PC-3 (cell line): ENCODE measurements around the gene STXBP5.

Source experiments
- EZH2 ChIP-seq: fragments of 300-600 bp; sonication (generic); IDR thresholded peaks from one replicate; pipeline ENCODE4 v1.6.1; 2017; ENCODE audit warnings: antibody characterized with exemption, mild to moderate bottlenecking, low read length; ENCODE audit not compliant: unreplicated experiment
- TF ChIP-seq, protein P1 (sequence below): fragments of 300-600 bp; sonication (generic); conservative IDR thresholded peaks from 2 replicates; pipeline ENCODE4 v1.5.1; 2017; ENCODE audit warnings: antibody characterized with exemption, low read depth, mild to moderate bottlenecking, low read length

DNA sequence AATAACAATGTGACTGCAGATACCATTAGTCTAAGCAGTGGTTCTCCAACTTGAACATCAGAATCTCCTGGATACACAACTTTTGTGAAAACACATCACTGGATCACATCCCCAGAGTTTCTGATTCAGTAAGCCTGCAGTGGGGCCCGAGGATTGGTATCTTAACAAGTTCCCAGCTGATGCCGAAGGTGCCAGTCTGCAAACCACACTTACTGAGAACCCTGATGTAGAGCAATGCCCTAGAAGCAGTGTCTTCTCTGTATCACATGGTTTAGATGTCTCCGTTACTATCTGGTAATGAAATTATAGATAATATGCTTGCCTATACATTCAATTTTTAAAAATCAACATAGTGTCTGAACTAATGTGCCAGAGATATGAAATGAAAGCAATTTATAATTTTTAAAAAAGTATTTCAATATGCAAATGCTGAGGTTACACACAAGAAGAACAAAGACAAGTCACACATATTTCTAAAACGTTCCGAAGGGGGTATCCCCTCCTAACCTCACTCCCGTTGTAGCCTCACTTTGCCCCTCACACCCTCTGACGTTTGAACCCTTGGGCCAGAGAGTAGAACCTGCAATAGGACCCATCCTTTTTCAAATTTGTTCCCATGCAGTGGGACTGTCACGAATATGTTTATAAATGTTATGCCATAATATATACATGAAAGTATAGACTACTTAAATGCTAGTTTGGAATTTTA, 188.9 kb downstream of the STXBP5 start:
- TF ChIP-seq, protein P1, sequence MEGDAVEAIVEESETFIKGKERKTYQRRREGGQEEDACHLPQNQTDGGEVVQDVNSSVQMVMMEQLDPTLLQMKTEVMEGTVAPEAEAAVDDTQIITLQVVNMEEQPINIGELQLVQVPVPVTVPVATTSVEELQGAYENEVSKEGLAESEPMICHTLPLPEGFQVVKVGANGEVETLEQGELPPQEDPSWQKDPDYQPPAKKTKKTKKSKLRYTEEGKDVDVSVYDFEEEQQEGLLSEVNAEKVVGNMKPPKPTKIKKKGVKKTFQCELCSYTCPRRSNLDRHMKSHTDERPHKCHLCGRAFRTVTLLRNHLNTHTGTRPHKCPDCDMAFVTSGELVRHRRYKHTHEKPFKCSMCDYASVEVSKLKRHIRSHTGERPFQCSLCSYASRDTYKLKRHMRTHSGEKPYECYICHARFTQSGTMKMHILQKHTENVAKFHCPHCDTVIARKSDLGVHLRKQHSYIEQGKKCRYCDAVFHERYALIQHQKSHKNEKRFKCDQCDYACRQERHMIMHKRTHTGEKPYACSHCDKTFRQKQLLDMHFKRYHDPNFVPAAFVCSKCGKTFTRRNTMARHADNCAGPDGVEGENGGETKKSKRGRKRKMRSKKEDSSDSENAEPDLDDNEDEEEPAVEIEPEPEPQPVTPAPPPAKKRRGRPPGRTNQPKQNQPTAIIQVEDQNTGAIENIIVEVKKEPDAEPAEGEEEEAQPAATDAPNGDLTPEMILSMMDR, result no peak
- no peak for TF ChIP-seq EZH2
